Body of pancreas (tissue), 4 donors: Measurements from ENCODE around the gene MDM1.

ENCODE experiments used
- CTCF ChIP-seq, 7 experiments: fragments of 450-650 bp in 4 of 7; fragments of 200-600 bp in 3 of 7; sonication (generic) in 3 of 7; IDR thresholded peaks; one replicate each; pipeline ENCODE4 v1.5.1; 2016 to 2019; ENCODE audit warnings: antibody characterized with exemption in 7 of 7
- POLR2A ChIP-seq, 3 donors: fragments of 450-650 bp; IDR thresholded peaks; one replicate each; pipeline ENCODE4 v1.6.1; 2016; ENCODE audit warnings: antibody characterized with exemption in 3 of 3, mild to moderate bottlenecking in 2 of 3

GRCh38 chr12:68381476-68382219, 49.5 kb upstream of the MDM1 start:
- TF ChIP-seq CTCF (IDR thresholded peaks at IDR 0.05) (no peak), POLR2A (IDR thresholded peaks at IDR 0.05) (no peak)
